Sigmoid colon (tissue), 7 donors: ENCODE results near the gene RIMBP2. TPM values are rescaled to one million over a fixed set of nuclear protein-coding genes. Genes with fewer than 3 reads are reported as not detected.

Source experiments
- DNase-seq: peaks from one replicate; pipeline ENCODE4 v3.0.0-alpha.2; 2019
- H3K27ac ChIP-seq, 4 donors: fragments of 200-600 bp; sonication (generic); one replicate each; pipeline ENCODE4 v1.5.1; 2016 to 2019; ENCODE audit warnings: mild to moderate bottlenecking in 1 of 4
- H3K27me3 ChIP-seq, 3 donors: fragments of 200-600 bp; sonication (generic); one replicate each; pipeline ENCODE4 v1.5.1; 2019; ENCODE audit warnings: mild to moderate bottlenecking in 1 of 3
- H3K36me3 ChIP-seq, 4 donors: fragments of 200-600 bp; sonication (generic); one replicate each; pipeline ENCODE4 v1.5.1; 2016 to 2019
- H3K4me1 ChIP-seq, 4 donors: fragments of 200-600 bp; sonication (generic); one replicate each; pipeline ENCODE4 v1.5.1; 2017 to 2019
- H3K4me3 ChIP-seq, 4 donors: fragments of 200-600 bp; sonication (generic); one replicate each; pipeline ENCODE4 v1.5.1; 2017 to 2019; ENCODE audit warnings: mild to moderate bottlenecking in 2 of 4, moderate library complexity in 1 of 4
- H3K9me3 ChIP-seq, 4 donors: fragments of 200-600 bp in 3 of 4; sonication (generic) in 3 of 4; one replicate each; pipeline versions ENCODE4 v1.5.1 to v1.6.1; 2013 to 2019
- CTCF ChIP-seq, 4 experiments: fragments of 450-650 bp in 3 of 4; fragments of 200-600 bp in 1 of 4; IDR thresholded peaks; one replicate each; pipeline ENCODE4 v1.5.1; 2016 to 2019; ENCODE audit warnings: antibody characterized with exemption in 4 of 4, mild to moderate bottlenecking in 3 of 4, moderate library complexity in 2 of 4
- EP300 ChIP-seq, 4 donors: sonication (generic); formaldehyde crosslinking; IDR thresholded peaks; one replicate each; pipeline ENCODE4 v1.6.1; 2017; ENCODE audit warnings: antibody characterized with exemption in 4 of 4
- POLR2A ChIP-seq, 2 donors: fragments of 450-650 bp; IDR thresholded peaks; one replicate each; pipeline ENCODE4 v1.6.1; 2016; ENCODE audit warnings: antibody characterized with exemption in 2 of 2, mild to moderate bottlenecking in 2 of 2, moderate library complexity in 2 of 2
- POLR2AphosphoS5 ChIP-seq, 4 donors: sonication (generic); formaldehyde crosslinking; IDR thresholded peaks; one replicate each; pipeline ENCODE4 v1.6.1; 2017; ENCODE audit warnings: antibody characterized with exemption in 4 of 4
- WGBS, 2 donors: extraction: QIAGEN DNeasy Blood & Tissue Kit; methylation state at CpG; one replicate each; pipeline ENCODE4 v1.1.7; 2013; 5-methylcytosine and 5-hydroxymethylcytosine counted together
- intact Hi-C: fragments of 100-400 bp; cut with DNase I; formaldehyde crosslinking; loops from one replicate; pipeline ENCODE4 v1.15.1; 2023
- polyA plus RNA-seq, 3 donors: library from polyadenylated mRNA; stranded (reverse); fragments of 200-250 nt; gene quantifications; one replicate each; pipeline ENCODE4 v1.2.3, GENCODE V29; 2013
- total RNA-seq, 4 donors: library from RNA; depleted of rRNA; stranded (reverse); fragments of >200 nt; gene quantifications; one replicate each; pipeline ENCODE4 v1.1.0, GENCODE V29; 2016
- donor health status: healthy with polysubstance abuse.
- donor health status: Bipolar disorder and iron deficiency.
- donor health status: healthy.

The RIMBP2 gene
- total and polyA plus RNA-seq, 7 donors: under 0.01 to 5.5 (median 1.4) TPM

- peak; percentile 27 for DNase-seq
- H3K9me3 ChIP-seq: no peaks in the 10 kb centered on the region
- peaks cover 0 to 6% (median 0%) of the 10 kb centered on the region in 3 donors for H3K27me3 ChIP-seq
- no peak overlapping the region for H3K4me3 ChIP-seq
- TF ChIP-seq POLR2AphosphoS5 (IDR thresholded peaks at IDR 0.05) (no peak), EP300 (IDR thresholded peaks at IDR 0.05) (no peak), CTCF (IDR thresholded peaks at IDR 0.05) (no peak), POLR2A (IDR thresholded peaks at IDR 0.05) (no peak)
- no peak overlapping the region for H3K27ac ChIP-seq
- no peaks in the 10 kb centered on the region for H3K36me3 ChIP-seq
- WGBS, 2 donors: 90 to 93% methylated on average over 14 of the region's 14 CpGs
- H3K4me1 ChIP-seq: no peaks in the 10 kb centered on the region
- intact Hi-C loops: no loop called here
Measured at GRCh38 chr12:130641533-130642184, 74.4 kb downstream of the RIMBP2 start.

- intact Hi-C loops: no loop called here
- Histone ChIP-seq H3K4me3 (no peak overlapping the region), H3K9me3 (no peaks in the 10 kb centered on the region), H3K27ac (no peak overlapping the region), H3K27me3 (peaks cover 0 to 13% (median 0%) of the 10 kb centered on the region in 3 donors), H3K4me1 (no peaks in the 10 kb centered on the region), H3K36me3 (no peaks in the 10 kb centered on the region)
- peak; percentile 30 for DNase-seq
- TF ChIP-seq CTCF (IDR thresholded peaks at IDR 0.05): no peak
- TF ChIP-seq POLR2AphosphoS5 (IDR thresholded peaks at IDR 0.05): no peak
- TF ChIP-seq POLR2A (IDR thresholded peaks at IDR 0.05): no peak
- TF ChIP-seq EP300 (IDR thresholded peaks at IDR 0.05): no peak
- 90 to 93% methylated on average over 11 of the region's 11 CpGs for WGBS, 2 donors
Measured at GRCh38 chr12:130640901-130641300, 75.2 kb downstream of the RIMBP2 start.

- Histone ChIP-seq H3K4me3 (no peak overlapping the region), H3K27me3 (peaks cover 0 to 17% (median 0%) of the 10 kb centered on the region in 3 donors), H3K27ac (no peak overlapping the region), H3K36me3 (no peaks in the 10 kb centered on the region), H3K9me3 (no peaks in the 10 kb centered on the region), H3K4me1 (no peaks in the 10 kb centered on the region)
- intact Hi-C loops: no loop called here
- TF ChIP-seq POLR2A (IDR thresholded peaks at IDR 0.05) (no peak), EP300 (IDR thresholded peaks at IDR 0.05) (no peak), CTCF (IDR thresholded peaks at IDR 0.05) (no peak), POLR2AphosphoS5 (IDR thresholded peaks at IDR 0.05) (no peak)
- DNase-seq: peak; percentile 45
- WGBS, 2 donors: 89 to 90% methylated on average over 11 of the region's 11 CpGs
Measured at GRCh38 chr12:130640496-130640895, 75.6 kb downstream of the RIMBP2 start.

- no peaks in the 10 kb centered on the region for H3K9me3 ChIP-seq
- H3K27me3 ChIP-seq: peaks cover 0 to 24% (median 0%) of the 10 kb centered on the region in 3 donors
- H3K4me1 ChIP-seq: no peaks in the 10 kb centered on the region
- H3K36me3 ChIP-seq: no peaks in the 10 kb centered on the region
- intact Hi-C loops: no loop called here
- WGBS, 2 donors: 16 to 56% methylated on average over 18 of the region's 18 CpGs
- H3K27ac ChIP-seq: no peak overlapping the region
- TF ChIP-seq POLR2A (IDR thresholded peaks at IDR 0.05) (no peak), POLR2AphosphoS5 (IDR thresholded peaks at IDR 0.05) (no peak), CTCF (IDR thresholded peaks at IDR 0.05) (no peak), EP300 (IDR thresholded peaks at IDR 0.05) (no peak)
- H3K4me3 ChIP-seq: no peak overlapping the region
- peak; percentile 58 for DNase-seq
Measured at GRCh38 chr12:130639476-130640424, 76.3 kb downstream of the RIMBP2 start.
